Activated CD4-positive, alpha-beta memory T cell treated with anti-CD3 and anti-CD28 coated beads, Interleukin-2, amount 10 ng/mL, durations not matched to agents 7 days and 5 days (primary cell): Measurements from ENCODE around the gene HYOU1. TPM values are rescaled to one million over a fixed set of nuclear protein-coding genes. Genes with fewer than 3 reads are reported as not detected.
"Not testable (repeated sequence)": the region's sequence is repeated elsewhere in the genome, so short reads cannot be mapped to it uniquely, and the experiment has no call there.

Experiments
- CTCF ChIA-PET: fragments of 350-600 bp; sonication (Branson Sonifier 250); formaldehyde crosslinking; loops from one replicate; lab custom pipeline; 2021; ENCODE audit warnings: antibody characterized with exemption, inconsistent platforms; lab: Charles Lee
- POLR2A ChIA-PET: fragments of 350-600 bp; sonication (Branson Sonifier 250); formaldehyde crosslinking; loops from one replicate; lab custom pipeline; 2021; ENCODE audit warnings: antibody characterized with exemption; lab: Charles Lee
- DNase-seq: peaks from one replicate; pipeline ENCODE4 v3.0.0-alpha.2; 2020
- H3K27ac Mint-ChIP-seq: one replicate; pipeline ENCODE4 v1.8.0; 2021; ENCODE audit warnings: mild to moderate bottlenecking, mixed read lengths
- H3K27me3 Mint-ChIP-seq: one replicate; pipeline ENCODE4 v1.8.0; 2021; ENCODE audit warnings: mixed read lengths
- H3K36me3 Mint-ChIP-seq: one replicate; pipeline ENCODE4 v1.8.0; 2021; ENCODE audit warnings: low read depth, mixed read lengths
- H3K4me1 Mint-ChIP-seq: one replicate; pipeline ENCODE4 v1.8.0; 2021; ENCODE audit warnings: mixed read lengths
- H3K4me3 Mint-ChIP-seq: one replicate; pipeline ENCODE4 v1.8.0; 2021; ENCODE audit warnings: mild to moderate bottlenecking, mixed read lengths
- H3K9me3 Mint-ChIP-seq: one replicate; pipeline ENCODE4 v1.8.0; 2021; ENCODE audit warnings: mixed read lengths
- total RNA-seq, 2 experiments: library from RNA; stranded (reverse); gene quantifications; one replicate each; pipeline ENCODE4 v1.2.3, GENCODE V29; 2021

Gene HYOU1
- total RNA-seq, 2 experiments from 2014 or later, result 123 to 125 TPM

DNA sequence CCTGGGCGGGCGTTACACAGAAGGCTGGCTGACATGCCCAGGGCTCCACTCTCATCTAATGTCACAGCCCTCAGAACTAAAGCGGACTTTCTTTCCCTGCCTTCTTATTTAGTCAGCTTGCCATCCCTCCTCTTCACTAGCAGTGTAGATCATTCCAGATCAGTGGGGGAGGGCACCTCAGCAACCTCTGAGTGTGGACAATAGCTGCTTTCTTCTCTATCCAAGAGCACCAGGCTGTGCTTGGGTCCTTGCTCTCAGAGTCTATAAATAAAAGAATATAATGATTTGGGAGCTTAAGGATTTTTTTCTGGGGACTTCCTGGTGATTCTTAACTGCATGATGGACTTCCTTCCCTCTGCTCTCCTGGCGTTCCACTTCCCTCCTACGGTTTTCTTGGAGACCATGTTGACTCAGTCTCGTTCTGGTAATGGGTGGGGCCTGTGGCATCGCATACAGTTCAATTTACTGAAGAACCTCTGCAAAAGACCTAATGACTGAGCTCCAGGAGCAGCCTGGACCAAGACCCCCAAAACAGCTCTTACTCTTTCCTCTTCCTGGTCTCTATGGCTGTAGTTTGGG lies 24.8 kb upstream of the HYOU1 start:
- ChIA-PET POLR2A (interaction anchor here (1.2 to 6.7 kb wide), 5 partner anchors 13 to 63 kb away, joined by 4 to 121 read pairs (median 4); partner anchors contain the start of genes DPAGT1, RPS25, TRAPPC4 and VPS11), CTCF (interaction anchor here (0.9 to 1.2 kb wide), 2 partner anchors 15 to 25 kb away, joined by 3 to 4 read pairs; partner anchors contain the start of genes HYOU1 and VPS11)
- Mint-ChIP-seq H3K36me3 (peaks cover 44% of the 10 kb centered on the region), H3K9me3 (no peaks in the 10 kb centered on the region), H3K27ac (peak overlapping the region; percentile 10), H3K27me3 (no peaks in the 10 kb centered on the region), H3K4me1 (peaks cover 20% of the 10 kb centered on the region), H3K4me3 (no peak overlapping the region)
- DNase-seq, result no peak

GRCh38 chr11:119078675-119079420 lies 21.8 kb upstream of the HYOU1 start:
- H3K27ac Mint-ChIP-seq, result no peak overlapping the region
- H3K4me1 Mint-ChIP-seq, result no peaks in the 10 kb centered on the region
- H3K36me3 Mint-ChIP-seq, result peaks cover 47% of the 10 kb centered on the region
- no peaks in the 10 kb centered on the region for H3K27me3 Mint-ChIP-seq
- DNase-seq, result no peak
- H3K4me3 Mint-ChIP-seq, result no peak overlapping the region
- CTCF ChIA-PET, result no interaction called here
- POLR2A ChIA-PET, result interaction anchor here (1.7 to 2.9 kb wide), 2 partner anchors 11 to 16 kb away, joined by 6 to 14 read pairs; partner anchors contain the start of gene VPS11
- H3K9me3 Mint-ChIP-seq, result no peaks in the 10 kb centered on the region

DNA sequence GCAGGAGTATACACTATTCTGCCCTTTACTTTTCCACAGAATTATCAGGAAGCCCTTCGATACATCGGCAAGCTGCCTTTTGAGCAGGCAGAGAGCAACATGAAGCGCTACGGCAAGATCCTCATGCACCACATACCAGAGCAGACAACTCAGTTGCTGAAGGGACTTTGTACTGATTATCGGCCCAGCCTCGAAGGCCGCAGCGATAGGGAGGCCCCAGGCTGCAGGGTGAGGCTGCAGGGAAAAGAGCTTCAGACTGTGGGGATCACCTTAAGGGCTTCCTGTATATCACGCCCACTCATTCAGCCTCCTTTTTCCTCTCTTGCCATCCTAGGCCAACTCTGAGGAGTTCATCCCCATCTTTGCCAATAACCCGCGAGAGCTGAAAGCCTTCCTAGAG lies 20.8 kb upstream of the HYOU1 start:
- POLR2A ChIA-PET, result interaction anchor here (0.8 to 2.9 kb wide), 2 partner anchors 10 to 22 kb away, joined by 3 to 14 read pairs; partner anchors contain the start of gene VPS11
- DNase-seq, result no peak
- Mint-ChIP-seq H3K27ac (no peak overlapping the region), H3K9me3 (no peaks in the 10 kb centered on the region), H3K27me3 (no peaks in the 10 kb centered on the region), H3K36me3 (peaks cover 56% of the 10 kb centered on the region), H3K4me1 (no peaks in the 10 kb centered on the region), H3K4me3 (no peak overlapping the region)
- CTCF ChIA-PET, result no interaction called here

DNA sequence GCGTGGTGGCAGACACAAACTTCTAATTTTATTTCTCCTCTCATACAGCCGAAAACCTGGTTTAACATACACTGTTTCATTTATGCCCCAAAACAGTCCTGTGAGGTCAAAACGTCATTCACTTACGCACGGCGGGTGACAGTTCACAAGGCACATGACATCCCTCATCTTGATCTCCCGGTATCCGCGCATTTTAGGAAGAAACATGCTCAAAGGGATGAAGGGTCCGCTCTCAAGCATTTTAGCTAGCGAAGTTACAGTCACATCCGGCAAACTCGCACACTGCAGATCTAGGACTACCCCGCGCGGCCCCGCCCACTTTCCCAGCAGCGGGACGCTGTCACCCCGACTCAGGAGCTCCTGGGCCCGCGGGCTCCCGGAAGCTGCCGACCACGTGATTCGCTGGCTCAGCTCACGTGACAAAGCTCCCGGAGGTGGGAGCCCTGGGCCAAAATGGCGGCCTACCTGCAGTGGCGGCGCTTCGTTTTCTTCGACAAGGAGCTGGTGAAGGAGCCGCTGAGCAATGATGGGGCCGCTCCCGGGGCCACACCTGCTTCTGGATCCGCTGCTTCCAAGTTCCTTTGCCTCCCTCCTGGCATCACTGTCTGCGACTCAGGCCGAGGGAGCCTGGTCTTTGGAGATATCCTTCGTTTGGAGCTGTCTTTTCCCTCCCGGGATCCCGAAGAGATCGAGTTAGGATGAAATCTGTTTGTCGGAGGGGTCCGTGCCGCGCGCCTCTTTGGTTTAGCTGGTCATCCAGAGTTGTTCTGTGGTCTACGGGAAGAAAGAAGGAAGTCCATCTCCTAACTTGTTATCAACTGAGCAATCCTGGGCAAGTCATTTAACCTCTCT lies 10.6 kb upstream of the HYOU1 start, which contains the start of gene VPS11:
VPS11 (plus strand) TSS at position 448 of the 852 bp plus-strand sequence; CDS start at position 454, 6 bp downstream.
- Mint-ChIP-seq H3K27ac (peak within 1 kb of the TSS; percentile 98), H3K36me3 (peaks cover 27% of the 10 kb centered on the region), H3K4me3 (peak within 1 kb of the TSS; percentile 98), H3K4me1 (peaks cover 39% of the 10 kb centered on the region), H3K9me3 (no peaks in the 10 kb centered on the region), H3K27me3 (no peaks in the 10 kb centered on the region)
- DNase-seq, result peak; percentile 98
- ChIA-PET POLR2A (interaction anchor here (0.6 to 4.7 kb wide), 30 partner anchors 11 to 496 kb away, joined by 3 to 105 read pairs (median 6); partner anchors contain the start of genes C2CD2L, CBL, CENATAC and DDX6), CTCF (interaction anchor here (0.5 to 2.7 kb wide), 24 partner anchors 10 to 314 kb away, joined by 3 to 21 read pairs (median 6); partner anchors contain the start of genes C2CD2L, CBL, DPAGT1 and HMBS)

- peak overlapping the region; percentile 28 for H3K27ac Mint-ChIP-seq
- peak; percentile 65 for DNase-seq
- ChIA-PET POLR2A (interaction anchor here (0.5 to 4.7 kb wide), 5 partner anchors 9 to 141 kb away, joined by 3 to 105 read pairs (median 4); partner anchors contain the start of genes CBL, HMBS and HYOU1), CTCF (interaction anchor here (0.7 to 1.2 kb wide), 5 partner anchors 9 to 273 kb away, joined by 3 to 7 read pairs (median 3); a partner anchor contains a TSS)
- H3K9me3 Mint-ChIP-seq, result no peaks in the 10 kb centered on the region
- H3K4me1 Mint-ChIP-seq, result peaks cover 41% of the 10 kb centered on the region
- H3K27me3 Mint-ChIP-seq, result no peaks in the 10 kb centered on the region
- peaks cover 14% of the 10 kb centered on the region for H3K36me3 Mint-ChIP-seq
- peak overlapping the region; percentile 17 for H3K4me3 Mint-ChIP-seq
Measured at GRCh38 chr11:119065369-119065768, 8.4 kb upstream of the HYOU1 start.

DNA sequence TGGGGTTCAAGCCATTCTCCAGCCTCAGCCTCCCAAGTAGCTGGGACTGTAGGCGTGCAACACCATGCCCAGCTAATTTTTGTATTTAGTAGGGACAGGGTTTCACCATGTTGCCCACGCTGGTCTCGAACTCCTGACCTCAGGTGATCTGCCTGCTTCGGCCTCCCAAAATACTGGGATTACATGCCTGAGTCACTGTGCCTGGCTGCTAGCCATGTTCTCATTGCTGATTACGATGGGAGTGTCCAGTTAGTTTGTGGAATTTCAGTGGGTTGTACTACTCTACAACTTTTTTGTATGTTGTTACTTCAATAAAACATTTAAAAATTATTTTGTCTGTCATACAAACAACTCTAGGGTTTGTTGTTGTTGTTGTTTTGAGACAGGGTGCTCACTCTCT lies 5.8 kb upstream of the HYOU1 start:
- CTCF ChIA-PET, result interaction anchor here (0.8 kb wide), 1 partner anchor 33 kb away, joined by 3 read pairs; no protein-coding TSS in a partner anchor
- DNase-seq, result no peak
- POLR2A ChIA-PET, result interaction anchor here (0.7 to 2.2 kb wide), 4 partner anchors 30 to 163 kb away, joined by 4 to 6 read pairs (median 5); no protein-coding TSS in a partner anchor
- Mint-ChIP-seq H3K27ac (no peak overlapping the region), H3K4me1 (peaks cover 36% of the 10 kb centered on the region), H3K9me3 (no peaks in the 10 kb centered on the region), H3K36me3 (peaks cover 5% of the 10 kb centered on the region), H3K27me3 (no peaks in the 10 kb centered on the region), H3K4me3 (no peak overlapping the region)

DNA sequence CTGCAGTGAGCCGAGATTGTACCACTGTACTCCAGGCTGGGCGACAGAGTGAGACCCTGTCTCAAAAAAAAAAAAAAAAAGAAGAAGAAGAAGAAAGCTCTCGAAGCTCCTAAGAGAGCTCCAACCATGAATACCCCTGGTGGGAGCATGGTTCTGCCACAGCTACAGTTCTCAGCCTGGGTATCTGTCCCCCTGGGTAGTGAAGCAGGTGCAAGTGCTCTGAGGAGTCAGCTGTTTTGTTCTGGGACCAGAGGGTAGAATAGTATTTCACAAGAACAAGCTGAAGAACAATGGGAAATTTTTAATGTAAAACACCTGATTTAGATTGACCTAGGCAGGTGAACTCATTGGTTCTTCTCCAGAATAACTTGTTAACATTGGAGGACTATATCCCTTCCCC lies 4.3 kb upstream of the HYOU1 start:
- H3K36me3 Mint-ChIP-seq, result peaks cover 4% of the 10 kb centered on the region
- POLR2A ChIA-PET, result interaction anchor here (0.9 to 2.2 kb wide), 3 partner anchors 31 to 43 kb away, joined by 3 to 6 read pairs (median 5); partner anchors contain the start of gene RPS25
- peaks cover 31% of the 10 kb centered on the region for H3K4me1 Mint-ChIP-seq
- DNase-seq, result no peak
- CTCF ChIA-PET, result interaction anchor here (0.8 kb wide), 1 partner anchor 135 kb away, joined by 3 read pairs; no protein-coding TSS in a partner anchor
- H3K9me3 Mint-ChIP-seq, result no peaks in the 10 kb centered on the region
- H3K27me3 Mint-ChIP-seq, result no peaks in the 10 kb centered on the region
- H3K4me3 Mint-ChIP-seq, result no peak overlapping the region
- H3K27ac Mint-ChIP-seq, result no peak overlapping the region

DNA sequence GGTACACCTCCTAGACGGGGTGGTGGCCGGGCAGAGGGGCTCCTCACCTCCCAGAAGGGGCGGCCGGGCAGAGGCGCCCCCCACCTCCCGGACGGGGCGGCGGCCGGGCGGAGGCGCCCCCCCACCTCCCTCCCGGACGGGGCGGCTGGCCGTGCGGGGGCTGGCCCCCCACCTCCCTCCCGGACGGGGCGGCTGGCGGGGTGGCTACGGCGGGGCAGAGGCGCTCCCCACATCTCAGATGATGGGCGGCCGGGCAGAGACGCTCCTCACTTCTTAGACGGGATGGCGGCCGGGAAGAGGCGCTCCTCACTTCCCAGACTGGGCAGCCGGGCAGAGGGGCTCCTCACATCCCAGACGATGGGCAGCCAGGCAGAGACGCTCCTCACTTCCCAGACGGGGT lies 2.1 kb upstream of the HYOU1 start:
- H3K9me3 Mint-ChIP-seq, POLR2A ChIA-PET, H3K27ac Mint-ChIP-seq, H3K4me3 Mint-ChIP-seq, DNase-seq, H3K27me3 Mint-ChIP-seq, CTCF ChIA-PET: not testable (repeated sequence)
- H3K36me3 Mint-ChIP-seq, result peaks cover 23% of the 10 kb centered on the region
- H3K4me1 Mint-ChIP-seq, result peaks cover 39% of the 10 kb centered on the region

DNA sequence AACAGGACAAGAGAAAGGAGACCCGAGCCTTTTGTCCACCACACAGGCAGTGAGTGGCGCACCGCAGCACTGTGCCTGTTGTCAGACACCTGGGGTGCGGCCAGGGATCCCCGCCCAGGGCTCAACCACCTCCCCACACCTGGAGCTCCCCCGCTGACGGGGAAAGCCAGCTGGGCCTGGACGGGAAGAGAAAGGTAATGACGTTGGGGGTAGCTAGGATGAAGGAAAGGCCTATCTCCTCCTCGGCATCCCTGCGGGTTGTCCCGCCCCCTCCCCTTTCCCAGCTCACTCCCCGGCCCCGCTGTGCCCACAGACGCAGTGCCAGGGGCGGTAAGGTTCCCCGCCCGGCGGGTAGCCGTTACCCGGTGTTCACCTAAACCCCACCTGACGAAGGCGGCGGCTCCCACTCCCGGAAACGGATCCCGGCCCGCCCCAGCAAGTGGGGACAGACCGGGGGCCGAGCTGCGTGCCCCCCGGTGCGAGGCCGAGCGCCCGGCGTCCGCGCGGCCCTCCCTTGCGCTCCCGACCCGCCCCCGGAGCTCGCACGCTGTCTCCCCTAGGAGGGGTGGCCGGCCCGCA lies 495 bp downstream of the HYOU1 start:
- Mint-ChIP-seq H3K36me3 (peaks cover 46% of the 10 kb centered on the region), H3K4me3 (peak overlapping the region; percentile 95), H3K27me3 (no peaks in the 10 kb centered on the region), H3K9me3 (no peaks in the 10 kb centered on the region), H3K27ac (peak overlapping the region; percentile 91), H3K4me1 (peaks cover 56% of the 10 kb centered on the region)
- DNase-seq, result peak; percentile 52
- POLR2A ChIA-PET, result interaction anchor here (0.8 to 5.8 kb wide), 31 partner anchors 9 to 268 kb away, joined by 3 to 82 read pairs (median 5); partner anchors contain the start of genes C2CD2L, CENATAC, DDX6 and DPAGT1
- CTCF ChIA-PET, result interaction anchor here (0.6 to 3.1 kb wide), 22 partner anchors 9 to 265 kb away, joined by 3 to 21 read pairs (median 4); partner anchors contain the start of genes C2CD2L, DPAGT1, HMBS and RPS25

DNA sequence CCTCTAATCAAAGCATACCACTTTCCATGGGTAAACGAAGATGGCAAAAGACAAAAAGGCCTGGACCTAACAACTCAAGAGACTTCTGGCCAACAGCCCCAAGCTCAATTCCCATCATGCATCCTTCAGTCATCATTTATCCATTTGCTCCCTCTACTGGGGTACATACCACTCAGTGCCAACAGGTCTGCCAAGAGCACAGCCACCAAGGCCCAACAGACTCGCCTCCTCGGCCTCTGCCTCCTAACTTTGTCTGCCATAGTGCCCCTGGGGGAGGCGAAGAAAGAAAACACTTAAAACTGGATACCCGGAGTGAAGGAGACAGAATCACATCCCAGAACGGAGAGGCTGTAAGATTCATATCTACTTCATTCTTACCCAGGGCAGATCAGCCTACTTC lies 1.1 kb downstream of the HYOU1 start:
- H3K36me3 Mint-ChIP-seq, result peaks cover 52% of the 10 kb centered on the region
- H3K4me3 Mint-ChIP-seq, result peak overlapping the region; percentile 95
- CTCF ChIA-PET, result interaction anchor here (0.6 to 3.1 kb wide), 21 partner anchors 9 to 265 kb away, joined by 3 to 21 read pairs (median 4); partner anchors contain the start of genes C2CD2L, DPAGT1, HMBS and RPS25
- H3K27me3 Mint-ChIP-seq, result no peaks in the 10 kb centered on the region
- H3K4me1 Mint-ChIP-seq, result peaks cover 60% of the 10 kb centered on the region
- peak overlapping the region; percentile 79 for H3K27ac Mint-ChIP-seq
- H3K9me3 Mint-ChIP-seq, result no peaks in the 10 kb centered on the region
- POLR2A ChIA-PET, result interaction anchor here (0.8 to 5.8 kb wide), 29 partner anchors 9 to 268 kb away, joined by 3 to 82 read pairs (median 6); partner anchors contain the start of genes C2CD2L, CENATAC, DDX6 and DPAGT1
- no peak for DNase-seq

DNA sequence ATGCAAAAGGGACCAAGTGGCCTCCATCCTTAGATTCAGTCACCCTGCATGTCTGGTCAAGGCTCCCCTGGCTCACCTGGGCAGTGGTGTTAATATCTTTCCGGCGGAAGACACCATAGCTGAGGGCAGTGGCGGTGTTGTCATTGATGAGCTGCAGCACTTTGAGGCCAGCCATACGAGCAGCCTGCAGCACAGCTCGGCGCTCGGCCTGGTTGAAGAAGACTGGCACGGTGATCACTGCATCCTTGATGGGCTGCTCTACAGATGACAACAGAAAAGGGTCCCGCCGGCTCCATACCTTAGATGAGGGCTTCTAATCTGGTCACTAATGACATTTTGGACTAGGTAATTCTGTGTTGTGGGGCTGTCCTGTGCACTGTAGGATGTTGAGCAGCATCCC lies 2.6 kb downstream of the HYOU1 start:
- CTCF ChIA-PET, result interaction anchor here (1.0 to 3.1 kb wide), 4 partner anchors 13 to 36 kb away, joined by 3 to 21 read pairs (median 6); partner anchors contain the start of genes HMBS, RPS25, SLC37A4 and TRAPPC4
- POLR2A ChIA-PET, result interaction anchor here (0.6 to 5.8 kb wide), 5 partner anchors 12 to 57 kb away, joined by 3 to 82 read pairs (median 7); partner anchors contain the start of genes CENATAC and VPS11
- Mint-ChIP-seq H3K27ac (no peak overlapping the region), H3K4me3 (no peak overlapping the region), H3K4me1 (peaks cover 65% of the 10 kb centered on the region), H3K36me3 (peaks cover 61% of the 10 kb centered on the region), H3K27me3 (no peaks in the 10 kb centered on the region), H3K9me3 (no peaks in the 10 kb centered on the region)
- no peak for DNase-seq
